WERI-Rb-1 (cell line): Measurements from ENCODE around the gene TMEM72.
A peak's percentile ranks its signal among the peaks of the same experiment; 100 is the strongest.

Experiments
- DNase-seq: peaks from one replicate; pipeline ENCODE4 v3.0.0-alpha.2; 2020
- H3K27ac ChIP-seq: fragments of 250-450 bp; sonication (Bioruptor Pico); 2 replicates; pipeline ENCODE4 v1.5.1; 2020; ENCODE audit warnings: mild to moderate bottlenecking, moderate library complexity
- H3K27me3 ChIP-seq: fragments of 250-450 bp; sonication (Bioruptor Pico); 2 replicates; pipeline ENCODE4 v1.5.1; 2021; ENCODE audit warnings: mild to moderate bottlenecking, low read depth, moderate library complexity; ENCODE audit not compliant: insufficient read depth, severe bottlenecking
- H3K36me3 ChIP-seq: fragments of 250-450 bp; sonication (Bioruptor Pico); 2 replicates; pipeline ENCODE4 v1.5.1; 2020; ENCODE audit warnings: mild to moderate bottlenecking, moderate library complexity
- H3K4me3 ChIP-seq: 2 replicates; pipeline ENCODE4 v1.5.1; 2011; ENCODE audit warnings: low read depth, mild to moderate bottlenecking, control low read depth, low read length
- H3K9me3 ChIP-seq: fragments of 250-450 bp; sonication (Bioruptor Pico); 2 replicates; pipeline ENCODE4 v1.5.1; 2021; ENCODE audit warnings: mild to moderate bottlenecking, moderate library complexity; ENCODE audit not compliant: severe bottlenecking
- TF ChIP-seq, protein P1 (sequence below): IDR thresholded peaks from 2 replicates; pipeline ENCODE4 v1.5.1; 2011; ENCODE audit warnings: low read depth, mild to moderate bottlenecking, control low read depth, inconsistent platforms, low read length

Gene TMEM72

GRCh38 chr10:44890696-44891563 is 20.2 kb upstream of the TMEM72 start:
- no peak overlapping the region for H3K27ac ChIP-seq
- TF ChIP-seq, protein P1, sequence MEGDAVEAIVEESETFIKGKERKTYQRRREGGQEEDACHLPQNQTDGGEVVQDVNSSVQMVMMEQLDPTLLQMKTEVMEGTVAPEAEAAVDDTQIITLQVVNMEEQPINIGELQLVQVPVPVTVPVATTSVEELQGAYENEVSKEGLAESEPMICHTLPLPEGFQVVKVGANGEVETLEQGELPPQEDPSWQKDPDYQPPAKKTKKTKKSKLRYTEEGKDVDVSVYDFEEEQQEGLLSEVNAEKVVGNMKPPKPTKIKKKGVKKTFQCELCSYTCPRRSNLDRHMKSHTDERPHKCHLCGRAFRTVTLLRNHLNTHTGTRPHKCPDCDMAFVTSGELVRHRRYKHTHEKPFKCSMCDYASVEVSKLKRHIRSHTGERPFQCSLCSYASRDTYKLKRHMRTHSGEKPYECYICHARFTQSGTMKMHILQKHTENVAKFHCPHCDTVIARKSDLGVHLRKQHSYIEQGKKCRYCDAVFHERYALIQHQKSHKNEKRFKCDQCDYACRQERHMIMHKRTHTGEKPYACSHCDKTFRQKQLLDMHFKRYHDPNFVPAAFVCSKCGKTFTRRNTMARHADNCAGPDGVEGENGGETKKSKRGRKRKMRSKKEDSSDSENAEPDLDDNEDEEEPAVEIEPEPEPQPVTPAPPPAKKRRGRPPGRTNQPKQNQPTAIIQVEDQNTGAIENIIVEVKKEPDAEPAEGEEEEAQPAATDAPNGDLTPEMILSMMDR = no peak
- H3K36me3 ChIP-seq = no peaks in the 10 kb centered on the region
- H3K4me3 ChIP-seq = no peak overlapping the region
- no peaks in the 10 kb centered on the region for H3K9me3 ChIP-seq
- DNase-seq = no peak
- no peaks in the 10 kb centered on the region for H3K27me3 ChIP-seq

GRCh38 chr10:44891721-44892120 is 19.4 kb upstream of the TMEM72 start:
- Histone ChIP-seq H3K4me3 (no peak overlapping the region), H3K27ac (no peak overlapping the region), H3K36me3 (no peaks in the 10 kb centered on the region), H3K9me3 (no peaks in the 10 kb centered on the region), H3K27me3 (no peaks in the 10 kb centered on the region)
- TF ChIP-seq, protein P1 = no peak
- DNase-seq = no peak

DNA sequence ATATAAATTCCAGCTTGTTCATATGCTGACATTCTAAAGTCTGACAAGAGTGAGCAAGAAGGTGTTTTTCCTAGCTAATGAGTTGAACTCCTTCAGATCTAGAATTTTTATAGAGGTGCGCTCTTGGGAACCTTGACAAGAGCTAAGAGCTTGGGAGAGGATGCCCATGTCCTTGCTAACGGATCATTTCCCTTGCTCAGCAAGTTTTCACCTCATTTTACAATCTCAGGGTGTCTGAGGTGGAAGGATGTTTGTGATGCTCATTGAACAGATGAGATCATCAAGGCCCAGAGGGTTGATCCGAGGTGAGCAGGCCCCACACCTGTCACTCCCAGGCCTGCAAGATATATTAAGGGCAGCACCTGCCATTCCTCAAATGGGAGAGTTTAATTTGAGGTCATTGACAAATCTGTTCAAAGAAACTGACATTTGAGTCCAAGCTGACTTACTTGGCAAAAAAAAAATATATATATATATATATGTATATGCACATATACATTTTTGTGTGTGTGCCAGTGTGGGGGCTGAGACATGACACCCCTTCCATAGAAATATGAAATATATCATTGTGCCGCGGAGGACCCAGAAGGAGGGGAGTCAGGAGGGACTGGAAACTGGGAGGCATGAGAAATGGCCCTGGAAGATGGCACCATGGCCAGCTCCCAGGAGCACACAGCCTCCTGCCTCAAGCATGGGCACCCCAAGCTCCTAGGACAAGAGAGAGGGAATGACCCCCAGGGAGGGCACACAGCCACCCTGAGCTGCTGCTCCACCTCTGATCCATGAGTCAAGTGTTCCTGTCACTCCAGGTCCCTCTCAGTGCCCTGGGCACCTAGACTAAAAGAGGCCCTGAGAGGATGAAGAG is 17.3 kb upstream of the TMEM72 start:
- no peaks in the 10 kb centered on the region for H3K27me3 ChIP-seq
- no peaks in the 10 kb centered on the region for H3K36me3 ChIP-seq
- H3K9me3 ChIP-seq = no peaks in the 10 kb centered on the region
- H3K4me3 ChIP-seq = no peak overlapping the region
- no peak for DNase-seq
- TF ChIP-seq, protein P1 = no peak
- no peak overlapping the region for H3K27ac ChIP-seq

DNA sequence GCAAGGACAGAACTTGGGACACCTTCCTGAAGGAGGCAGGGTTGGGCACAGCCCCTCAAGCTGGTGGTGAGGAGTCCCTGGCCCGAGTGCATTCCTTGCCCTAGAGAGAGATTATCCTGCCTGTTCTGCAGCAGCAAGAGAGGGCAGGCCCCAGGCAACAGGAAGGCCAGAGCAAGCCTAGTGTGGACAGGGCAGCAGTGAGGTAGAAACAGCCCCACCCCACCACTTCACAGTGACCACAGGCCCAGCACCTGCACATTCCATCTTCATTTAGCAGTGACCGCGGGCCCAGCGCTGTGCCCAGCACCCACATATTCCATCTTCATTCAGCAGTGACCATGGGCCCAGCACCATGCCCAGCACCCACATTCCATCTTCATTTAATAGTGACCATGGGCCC is 16.4 kb upstream of the TMEM72 start:
- TF ChIP-seq, protein P1 = no peak
- no peak for DNase-seq
- Histone ChIP-seq H3K9me3 (no peaks in the 10 kb centered on the region), H3K27me3 (no peaks in the 10 kb centered on the region), H3K4me3 (no peak overlapping the region), H3K36me3 (no peaks in the 10 kb centered on the region), H3K27ac (no peak overlapping the region)

DNA sequence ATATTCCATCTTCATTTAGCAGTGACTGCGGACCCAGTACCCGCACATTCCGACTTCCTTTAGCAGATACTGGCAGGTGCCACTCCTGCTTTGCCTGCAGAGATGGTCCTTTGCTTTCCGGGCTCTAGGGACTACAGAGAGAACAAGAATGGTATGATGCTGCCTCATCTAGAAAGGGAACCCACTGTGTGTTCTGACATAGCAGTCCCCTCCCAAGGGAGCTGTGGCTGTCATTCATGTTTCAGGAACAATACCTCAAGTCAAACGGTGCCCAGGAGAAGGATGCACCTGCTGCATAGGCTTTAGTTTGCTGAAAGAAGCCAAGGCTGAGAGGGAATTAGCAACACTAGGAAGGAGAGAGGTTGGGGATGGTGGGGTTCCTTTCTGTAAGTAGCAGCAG is 15.9 kb upstream of the TMEM72 start:
- no peaks in the 10 kb centered on the region for H3K36me3 ChIP-seq
- no peaks in the 10 kb centered on the region for H3K9me3 ChIP-seq
- TF ChIP-seq, protein P1 = no peak
- H3K4me3 ChIP-seq = no peak overlapping the region
- H3K27me3 ChIP-seq = no peaks in the 10 kb centered on the region
- H3K27ac ChIP-seq = no peak overlapping the region
- peak; percentile 46 for DNase-seq
